GM19395 (cell line): ENCODE measurements around the gene DUOX1.

Source experiments
- ATAC-seq: cut with Tn5 transposase; IDR thresholded peaks from one replicate; pipeline ENCODE4 v1.9.1; 2021; ENCODE audit warnings: mild to moderate bottlenecking, moderate library complexity; ENCODE audit not compliant: unreplicated experiment

Gene DUOX1

GRCh38 chr15:45105586-45105985 lies 24.2 kb upstream of the DUOX1 start:
- ATAC-seq: no peak

- no peak for ATAC-seq
These were observed 23.6 kb upstream of the DUOX1 start for GRCh38 chr15:45106002-45106790.

GRCh38 chr15:45107941-45108630 lies 21.7 kb upstream of the DUOX1 start:
- ATAC-seq: no peak

GRCh38 chr15:45110256-45110820 lies 19.5 kb upstream of the DUOX1 start:
- ATAC-seq: no peak

GRCh38 chr15:45111390-45112142 lies 18.2 kb upstream of the DUOX1 start:
- no peak for ATAC-seq

- ATAC-seq: no peak
These were observed 17.6 kb upstream of the DUOX1 start for GRCh38 chr15:45112143-45112590.

GRCh38 chr15:45112591-45113379 lies 17.0 kb upstream of the DUOX1 start:
- no peak for ATAC-seq

GRCh38 chr15:45113380-45113990 lies 16.3 kb upstream of the DUOX1 start:
- no peak for ATAC-seq

- no peak for ATAC-seq
These were observed 15.6 kb upstream of the DUOX1 start, which contains the start of the genes DUOX2 and DUOXA2 for GRCh38 chr15:45114076-45114750. Gene DUOX2 (minus strand): TSS chr15:45114172. CDS start chr15:45113411, 761 bp downstream. Gene DUOXA2 (plus strand): TSS chr15:45114326. CDS start chr15:45114606, 280 bp downstream.

- no peak for ATAC-seq
These were observed 15.1 kb upstream of the DUOX1 start for GRCh38 chr15:45114751-45115085.

- ATAC-seq: no peak
These were observed 14.4 kb upstream of the DUOX1 start for GRCh38 chr15:45115312-45115820.

GRCh38 chr15:45116006-45116481 lies 13.8 kb upstream of the DUOX1 start:
- no peak for ATAC-seq

- no peak for ATAC-seq
These were observed 13.1 kb upstream of the DUOX1 start for GRCh38 chr15:45116482-45117307.

GRCh38 chr15:45117308-45118130 lies 12.3 kb upstream of the DUOX1 start:
- peak; percentile 31 for ATAC-seq

GRCh38 chr15:45118131-45118588 lies 11.6 kb upstream of the DUOX1 start:
- ATAC-seq: peak; percentile 94

GRCh38 chr15:45118996-45119395 lies 10.8 kb upstream of the DUOX1 start:
- ATAC-seq: no peak
